CD14-positive monocyte (primary cell): ENCODE measurements around the gene CCDC178. TPM values are rescaled to one million over a fixed set of nuclear protein-coding genes. Genes with fewer than 3 reads are reported as not detected.

Experiments
- DNase-seq, 3 donors: peaks; one replicate each; pipeline ENCODE4 v3.0.0-alpha.2; 2011 to 2022
- H2AFZ ChIP-seq: 2 replicates; pipeline ENCODE4 v1.6.0; 2012; ENCODE audit warnings: mild to moderate bottlenecking, low read depth, low read length, inconsistent platforms; ENCODE audit not compliant: insufficient read depth, poor library complexity, severe bottlenecking
- H3K27ac ChIP-seq, 2 donors: 1 replicate in 1 of 2; 2 replicates in 1 of 2; pipeline ENCODE4 v1.5.1; 2012 to 2013; ENCODE audit warnings: low read length in 2 of 2, control low read depth in 1 of 2, inconsistent platforms in 1 of 2, low read depth in 1 of 2, mild to moderate bottlenecking in 1 of 2
- H3K27me3 ChIP-seq, 2 donors: one replicate each; pipeline versions ENCODE4 v1.6.0 to v1.6.1; 2011 to 2013; ENCODE audit warnings: low read length in 2 of 2; ENCODE audit not compliant: control insufficient read depth in 2 of 2, insufficient read depth in 2 of 2
- H3K36me3 ChIP-seq, 2 donors: replicated peaks in 1 of 2; 1 replicate in 1 of 2; 2 replicates in 1 of 2; pipeline versions ENCODE4 v1.5.1 to v1.6.1; 2012 to 2013; ENCODE audit warnings: low read length in 2 of 2, control low read depth in 1 of 2, inconsistent platforms in 1 of 2, mild to moderate bottlenecking in 1 of 2; ENCODE audit not compliant: insufficient read depth in 2 of 2, control insufficient read depth in 1 of 2
- H3K4me1 ChIP-seq, 2 donors: 1 replicate in 1 of 2; 2 replicates in 1 of 2; pipeline versions ENCODE4 v1.5.1 to v1.6.1; 2012 to 2013; ENCODE audit warnings: low read length in 2 of 2, control low read depth in 1 of 2, inconsistent platforms in 1 of 2, mild to moderate bottlenecking in 1 of 2, moderate library complexity in 1 of 2; ENCODE audit not compliant: insufficient read depth in 2 of 2, control insufficient read depth in 1 of 2
- H3K4me2 ChIP-seq: replicated peaks from 2 replicates; pipeline ENCODE3; 2012; ENCODE audit warnings: low read length, moderate library complexity, mild to moderate bottlenecking; ENCODE audit not compliant: poor library complexity, severe bottlenecking; ENCODE audit errors: extremely low read depth
- H3K4me3 ChIP-seq, 3 experiments: fragments of 200-600 bp in 1 of 3; sonication (generic) in 1 of 3; replicated peaks in 1 of 3; 1 replicate in 2 of 3; 2 replicates in 1 of 3; pipeline ENCODE4 v1.5.1; 2011 to 2013; ENCODE audit warnings: low read length in 3 of 3, mild to moderate bottlenecking in 3 of 3, control low read depth in 2 of 3, low read depth in 2 of 3, inconsistent platforms in 1 of 3, moderate library complexity in 1 of 3
- H3K79me2 ChIP-seq: 2 replicates; pipeline ENCODE4 v1.6.0; 2012; ENCODE audit warnings: mild to moderate bottlenecking, control low read depth, inconsistent platforms, low read length, moderate library complexity; ENCODE audit not compliant: insufficient read depth
- H3K9ac ChIP-seq: 2 replicates; pipeline ENCODE4 v1.6.0; 2017; ENCODE audit warnings: low read length, mild to moderate bottlenecking; ENCODE audit not compliant: insufficient read depth, poor library complexity, severe bottlenecking
- H3K9me3 ChIP-seq, 2 donors: replicated peaks in 1 of 2; 1 replicate in 1 of 2; 2 replicates in 1 of 2; pipeline versions ENCODE4 v1.5.1 to v1.6.1; 2012 to 2013; ENCODE audit warnings: low read length in 2 of 2, control low read depth in 1 of 2; ENCODE audit not compliant: control insufficient read depth in 1 of 2, insufficient read depth in 1 of 2
- H4K20me1 ChIP-seq: 2 replicates; pipeline ENCODE4 v1.6.0; 2012; ENCODE audit warnings: mild to moderate bottlenecking, low read length, control low read depth, moderate library complexity; ENCODE audit not compliant: insufficient read depth
- H3K27ac Mint-ChIP-seq, 7 donors: one replicate each; pipeline ENCODE4 v1.8.0; 2020; ENCODE audit warnings: mild to moderate bottlenecking in 7 of 7, mixed read lengths in 7 of 7, moderate library complexity in 6 of 7, inconsistent platforms in 2 of 7
- H3K27me3 Mint-ChIP-seq, 3 donors: one replicate each; pipeline ENCODE4 v1.8.0; 2021 to 2022; ENCODE audit warnings: low read depth in 3 of 3, mild to moderate bottlenecking in 3 of 3, mixed read lengths in 3 of 3, moderate library complexity in 3 of 3, inconsistent platforms in 1 of 3
- H3K36me3 Mint-ChIP-seq, 2 donors: one replicate each; pipeline ENCODE4 v1.8.0; 2020; ENCODE audit warnings: mixed read lengths in 2 of 2, inconsistent platforms in 1 of 2, mild to moderate bottlenecking in 1 of 2
- H3K4me1 Mint-ChIP-seq: one replicate; pipeline ENCODE4 v1.8.0; 2020; ENCODE audit warnings: mild to moderate bottlenecking, mixed read lengths
- H3K4me3 Mint-ChIP-seq, 2 donors: one replicate each; pipeline ENCODE4 v1.8.0; 2020; ENCODE audit warnings: mild to moderate bottlenecking in 2 of 2, mixed read lengths in 2 of 2, moderate library complexity in 1 of 2
- H3K9me3 Mint-ChIP-seq, 7 donors: one replicate each; pipeline ENCODE4 v1.8.0; 2020 to 2022; ENCODE audit warnings: mixed read lengths in 7 of 7, mild to moderate bottlenecking in 6 of 7, moderate library complexity in 6 of 7, inconsistent platforms in 2 of 7
- WGBS: methylation state at CpG from one replicate; pipeline ENCODE4 v1.1.5; 2013; ENCODE audit warnings: missing lambda C conversion rate; ENCODE audit not compliant: insufficient coverage; 5-methylcytosine and 5-hydroxymethylcytosine counted together
- intact Hi-C, 2 donors: fragments of 100-400 bp; cut with micrococcal nuclease; formaldehyde crosslinking; loops; one replicate each; pipeline versions ENCODE4 v1.15.0 to v1.15.1; 2023
- polyA plus RNA-seq, 3 donors: library from polyadenylated mRNA; depleted of rRNA in 1 of 3; unstranded in 2 of 3; stranded (reverse) in 1 of 3; fragments of 300-500 nt in 2 of 3; fragments of >200 nt in 1 of 3; fragmentation: Illumina TruSeq in 2 of 3; gene quantifications; 1 replicate in 2 of 3; 2 replicates in 1 of 3; pipeline ENCODE4 v1.2.3, GENCODE V29; 2012 to 2021
- TF ChIP-seq, protein P1 (sequence below): fragments of 200-600 bp; IDR thresholded peaks from one replicate; pipeline ENCODE4 v1.8.0; 2022; ENCODE audit warnings: antibody characterized with exemption, mild to moderate bottlenecking

CCDC178 gene
- polyA plus RNA-seq, 3 donors: not detected

DNA sequence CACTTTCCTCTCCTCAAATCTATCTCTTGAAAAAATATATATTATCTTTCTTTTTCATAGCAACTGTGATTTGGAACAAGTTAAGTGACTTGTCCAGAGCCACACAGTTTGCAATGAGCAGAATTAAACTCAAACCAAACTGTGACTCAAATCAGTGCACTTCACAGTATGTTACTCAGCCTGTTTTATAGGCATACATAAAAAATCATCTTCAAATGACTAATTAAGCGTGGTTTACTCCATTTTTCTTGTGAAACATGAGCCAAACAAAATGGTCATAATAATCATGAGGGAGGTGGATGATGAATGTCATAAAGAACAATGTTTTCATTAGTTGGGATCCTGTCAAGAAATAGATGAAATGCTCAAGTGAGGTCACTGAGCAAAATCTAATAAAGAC is 6.1 kb upstream of the CCDC178 start:
- H3K4me2 ChIP-seq: no peak overlapping the region
- H3K27me3 ChIP-seq: peaks cover 1 to 7% of the 10 kb centered on the region in 2 donors
- no peaks in the 10 kb centered on the region for H4K20me1 ChIP-seq
- Mint-ChIP-seq H3K27ac (no peak overlapping the region), H3K27me3 (peaks cover 1 to 10% (median 5%) of the 10 kb centered on the region in 3 donors), H3K4me3 (no peak overlapping the region), H3K36me3 (no peaks in the 10 kb centered on the region), H3K4me1 (no peaks in the 10 kb centered on the region), H3K9me3 (peaks cover 0 to 3% (median 0%) of the 10 kb centered on the region in 7 donors)
- no peaks in the 10 kb centered on the region for H3K9me3 ChIP-seq
- no peak for DNase-seq
- no peak overlapping the region for H3K9ac ChIP-seq
- H3K36me3 ChIP-seq: no peaks in the 10 kb centered on the region
- no peak overlapping the region for H3K4me3 ChIP-seq
- H2AFZ ChIP-seq: no peak overlapping the region
- no CpG with 5 or more reads among the region's 1 CpG for WGBS
- intact Hi-C loops: no loop called here
- TF ChIP-seq, protein P1, sequence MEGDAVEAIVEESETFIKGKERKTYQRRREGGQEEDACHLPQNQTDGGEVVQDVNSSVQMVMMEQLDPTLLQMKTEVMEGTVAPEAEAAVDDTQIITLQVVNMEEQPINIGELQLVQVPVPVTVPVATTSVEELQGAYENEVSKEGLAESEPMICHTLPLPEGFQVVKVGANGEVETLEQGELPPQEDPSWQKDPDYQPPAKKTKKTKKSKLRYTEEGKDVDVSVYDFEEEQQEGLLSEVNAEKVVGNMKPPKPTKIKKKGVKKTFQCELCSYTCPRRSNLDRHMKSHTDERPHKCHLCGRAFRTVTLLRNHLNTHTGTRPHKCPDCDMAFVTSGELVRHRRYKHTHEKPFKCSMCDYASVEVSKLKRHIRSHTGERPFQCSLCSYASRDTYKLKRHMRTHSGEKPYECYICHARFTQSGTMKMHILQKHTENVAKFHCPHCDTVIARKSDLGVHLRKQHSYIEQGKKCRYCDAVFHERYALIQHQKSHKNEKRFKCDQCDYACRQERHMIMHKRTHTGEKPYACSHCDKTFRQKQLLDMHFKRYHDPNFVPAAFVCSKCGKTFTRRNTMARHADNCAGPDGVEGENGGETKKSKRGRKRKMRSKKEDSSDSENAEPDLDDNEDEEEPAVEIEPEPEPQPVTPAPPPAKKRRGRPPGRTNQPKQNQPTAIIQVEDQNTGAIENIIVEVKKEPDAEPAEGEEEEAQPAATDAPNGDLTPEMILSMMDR: no peak
- H3K27ac ChIP-seq: no peak overlapping the region
- no peaks in the 10 kb centered on the region for H3K4me1 ChIP-seq
- H3K79me2 ChIP-seq: no peaks in the 10 kb centered on the region

DNA sequence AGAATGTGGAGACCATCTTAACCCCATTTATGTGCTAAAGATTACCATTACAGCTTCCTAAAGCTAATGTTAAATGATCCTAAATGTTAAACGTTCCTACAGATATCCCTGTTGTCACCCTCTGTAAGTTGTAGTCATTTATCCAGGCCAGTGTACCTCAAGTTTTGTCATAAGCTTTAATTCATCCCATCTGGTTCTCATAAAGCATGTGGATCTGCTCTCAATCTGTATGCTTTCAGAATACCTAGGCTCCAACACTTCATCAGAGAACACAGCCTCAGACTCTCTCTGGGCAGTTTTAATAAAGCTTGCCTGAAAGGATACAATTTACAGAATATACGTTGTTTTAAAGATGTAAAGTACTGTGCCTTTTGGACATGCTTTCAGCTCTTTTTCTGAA is 4.2 kb upstream of the CCDC178 start:
- H3K36me3 ChIP-seq: no peaks in the 10 kb centered on the region
- Mint-ChIP-seq H3K36me3 (peaks cover 0 to 2% of the 10 kb centered on the region in 2 donors), H3K9me3 (peaks cover 0 to 7% (median 3%) of the 10 kb centered on the region in 7 donors), H3K27me3 (peaks cover 10 to 28% (median 24%) of the 10 kb centered on the region in 3 donors), H3K4me1 (peaks cover 1% of the 10 kb centered on the region), H3K27ac (no peak overlapping the region), H3K4me3 (no peak overlapping the region)
- intact Hi-C loops: no loop called here
- H3K27ac ChIP-seq: no peak overlapping the region
- H3K4me1 ChIP-seq: no peaks in the 10 kb centered on the region
- no peaks in the 10 kb centered on the region for H3K79me2 ChIP-seq
- no CpG with 5 or more reads among the region's 2 CpGs for WGBS
- H3K27me3 ChIP-seq: peaks cover 14 to 19% of the 10 kb centered on the region in 2 donors
- DNase-seq: no peak
- TF ChIP-seq, protein P1: no peak
- H3K9ac ChIP-seq: no peak overlapping the region
- no peaks in the 10 kb centered on the region for H4K20me1 ChIP-seq
- H3K4me3 ChIP-seq: no peak overlapping the region
- peaks cover 0 to 8% of the 10 kb centered on the region in 2 donors for H3K9me3 ChIP-seq
- H3K4me2 ChIP-seq: no peak overlapping the region
- H2AFZ ChIP-seq: no peak overlapping the region
